Mesenchymal stem cell (in vitro differentiated cells and primary cell): ENCODE data around the gene UBE2E1.

Experiments used
- DNase-seq: peaks from one replicate; pipeline ENCODE4 v3.0.0-alpha.2; 2013
- H2AFZ ChIP-seq: one replicate; pipeline ENCODE4 v1.6.1; 2013; ENCODE audit warnings: low read depth, mild to moderate bottlenecking, control low read depth, inconsistent platforms, low read length, moderate library complexity
- H2AK5ac ChIP-seq: 2 replicates; pipeline ENCODE4 v1.6.1; 2013; ENCODE audit warnings: low read length, moderate library complexity, mild to moderate bottlenecking, inconsistent platforms; ENCODE audit not compliant: severe bottlenecking
- H2BK120ac ChIP-seq: one replicate; pipeline ENCODE4 v1.6.1; 2013; ENCODE audit warnings: low read depth, mild to moderate bottlenecking, inconsistent platforms, low read length, moderate library complexity
- H2BK12ac ChIP-seq, 2 experiments: one replicate each; pipeline ENCODE4 v1.6.1; 2013; ENCODE audit warnings: inconsistent platforms in 2 of 2, low read length in 2 of 2, mild to moderate bottlenecking in 2 of 2, moderate library complexity in 2 of 2, control low read depth in 1 of 2
- H2BK15ac ChIP-seq: one replicate; pipeline ENCODE4 v1.6.1; 2013; ENCODE audit warnings: mild to moderate bottlenecking, low read depth, inconsistent platforms; ENCODE audit not compliant: poor library complexity, severe bottlenecking
- H2BK5ac ChIP-seq: 2 replicates; pipeline ENCODE4 v1.6.1; 2013; ENCODE audit warnings: low read depth, mild to moderate bottlenecking, low read length, control low read depth, inconsistent platforms; ENCODE audit not compliant: poor library complexity, severe bottlenecking
- H3K14ac ChIP-seq, 2 experiments: one replicate each; pipeline ENCODE4 v1.6.1; 2013; ENCODE audit warnings: inconsistent platforms in 2 of 2, low read length in 2 of 2, control low read depth in 1 of 2, mild to moderate bottlenecking in 1 of 2, moderate library complexity in 1 of 2
- H3K18ac ChIP-seq, 2 experiments: one replicate each; pipeline ENCODE4 v1.6.1; 2013; ENCODE audit warnings: inconsistent platforms in 2 of 2, low read length in 2 of 2, control low read depth in 1 of 2, low read depth in 1 of 2, mild to moderate bottlenecking in 1 of 2
- H3K23ac ChIP-seq, 2 experiments: one replicate each; pipeline ENCODE4 v1.6.1; 2013; ENCODE audit warnings: inconsistent platforms in 2 of 2, low read length in 2 of 2, mild to moderate bottlenecking in 2 of 2, moderate library complexity in 2 of 2, control low read depth in 1 of 2
- H3K27ac ChIP-seq: 2 replicates; pipeline ENCODE4 v1.5.1; 2013; ENCODE audit warnings: mild to moderate bottlenecking, moderate library complexity, low read length, control low read depth, inconsistent platforms; ENCODE audit not compliant: poor library complexity, severe bottlenecking
- H3K27me3 ChIP-seq, 2 experiments: 2 replicates each; pipeline versions ENCODE4 v1.6.1 to v1.7.0; 2013; ENCODE audit warnings: low read length in 2 of 2, mild to moderate bottlenecking in 2 of 2, moderate library complexity in 2 of 2, control low read depth in 1 of 2, inconsistent platforms in 1 of 2; ENCODE audit not compliant: control insufficient read depth in 1 of 2, insufficient read depth in 1 of 2
- H3K36me3 ChIP-seq, 2 experiments: 2 replicates each; pipeline versions ENCODE4 v1.6.1 to v1.7.0; 2013; ENCODE audit warnings: low read length in 2 of 2, control low read depth in 1 of 2, inconsistent platforms in 1 of 2, low read depth in 1 of 2, mild to moderate bottlenecking in 1 of 2; ENCODE audit not compliant: insufficient read depth in 2 of 2, control insufficient read depth in 1 of 2
- H3K4ac ChIP-seq, 2 experiments: one replicate each; pipeline ENCODE4 v1.6.1; 2013; ENCODE audit warnings: inconsistent platforms in 2 of 2, low read length in 2 of 2, mild to moderate bottlenecking in 2 of 2, moderate library complexity in 2 of 2, control low read depth in 1 of 2, low read depth in 1 of 2
- H3K4me1 ChIP-seq: 2 replicates; pipeline ENCODE4 v1.6.1; 2013; ENCODE audit warnings: low read depth, low read length, control low read depth; ENCODE audit not compliant: control insufficient read depth, insufficient read depth
- H3K4me2 ChIP-seq: 2 replicates; pipeline ENCODE4 v1.6.1; 2013; ENCODE audit warnings: low read length, mild to moderate bottlenecking, inconsistent platforms; ENCODE audit not compliant: poor library complexity, severe bottlenecking
- H3K4me3 ChIP-seq, 2 experiments: 2 replicates each; pipeline versions ENCODE4 v1.5.1 to v1.7.0; 2013; ENCODE audit warnings: low read length in 2 of 2, mild to moderate bottlenecking in 2 of 2, control low read depth in 1 of 2, low read depth in 1 of 2; ENCODE audit not compliant: insufficient read depth in 1 of 2
- H3K79me1 ChIP-seq: replicated peaks from 2 replicates; pipeline ENCODE4 v1.6.1; 2013; ENCODE audit warnings: mild to moderate bottlenecking, control low read depth, low read length, inconsistent platforms; ENCODE audit not compliant: poor library complexity, severe bottlenecking
- H3K9ac ChIP-seq: 2 replicates; pipeline ENCODE4 v1.7.0; 2013; ENCODE audit warnings: mild to moderate bottlenecking, low read length, moderate library complexity
- H3K9me3 ChIP-seq: 2 replicates; pipeline ENCODE4 v1.7.0; 2013; ENCODE audit warnings: mild to moderate bottlenecking, low read length; ENCODE audit not compliant: control insufficient read depth
- H4K8ac ChIP-seq: one replicate; pipeline ENCODE4 v1.6.1; 2013; ENCODE audit warnings: inconsistent platforms, mild to moderate bottlenecking, low read length, moderate library complexity
- H4K91ac ChIP-seq: one replicate; pipeline ENCODE4 v1.6.1; 2013; ENCODE audit warnings: mild to moderate bottlenecking, low read length, inconsistent platforms
- WGBS: methylation state at CpG from one replicate; pipeline ENCODE4 v1.1.7; 2013; ENCODE audit warnings: mixed read lengths; 5-methylcytosine and 5-hydroxymethylcytosine counted together

The UBE2E1 gene

GRCh38 chr3:23785097-23785645, 20.6 kb upstream of the UBE2E1 start:
- H3K4ac ChIP-seq, result no peak overlapping the region

GRCh38 chr3:23785882-23786281, 19.9 kb upstream of the UBE2E1 start:
- peaks cover 6% of the 10 kb centered on the region for H3K9me3 ChIP-seq
- H3K23ac ChIP-seq, result no peak overlapping the region
- no peak overlapping the region for H4K8ac ChIP-seq
- H2AK5ac ChIP-seq, result no peak overlapping the region
- no peak overlapping the region for H4K91ac ChIP-seq
- no peak overlapping the region for H3K27ac ChIP-seq
- no peak overlapping the region for H2BK12ac ChIP-seq
- H2BK15ac ChIP-seq, result no peak overlapping the region
- H3K14ac ChIP-seq, result no peak overlapping the region
- H3K79me1 ChIP-seq, result no peaks in the 10 kb centered on the region
- H3K4ac ChIP-seq, result no peak overlapping the region
- no peak for DNase-seq
- H3K9ac ChIP-seq, result no peak overlapping the region
- H3K36me3 ChIP-seq, result no peaks in the 10 kb centered on the region
- no peaks in the 10 kb centered on the region for H3K4me1 ChIP-seq
- H3K18ac ChIP-seq, result no peak overlapping the region
- no peak overlapping the region for H2AFZ ChIP-seq
- 90% methylated on average over 2 of the region's 2 CpGs for WGBS
- no peak overlapping the region for H2BK120ac ChIP-seq
- H2BK5ac ChIP-seq, result no peak overlapping the region
- H3K27me3 ChIP-seq, result peaks cover 0 to 3% of the 10 kb centered on the region in 2 experiments
- H3K4me3 ChIP-seq, result no peak overlapping the region
- no peak overlapping the region for H3K4me2 ChIP-seq

More at GRCh38 chr3:23785097-23785645, 20.6 kb upstream of the UBE2E1 start:
- 52% methylated on average over 2 of the region's 6 CpGs for WGBS
- peaks cover 0 to 3% of the 10 kb centered on the region in 2 experiments for H3K27me3 ChIP-seq
- H3K9ac ChIP-seq, result no peak overlapping the region
- H4K8ac ChIP-seq, result no peak overlapping the region
- no peak overlapping the region for H3K4me2 ChIP-seq
- no peak overlapping the region for H3K18ac ChIP-seq
- H2BK120ac ChIP-seq, result no peak overlapping the region
- no peak overlapping the region for H2BK15ac ChIP-seq
- no peak overlapping the region for H3K23ac ChIP-seq
- H4K91ac ChIP-seq, result no peak overlapping the region
- H3K4me1 ChIP-seq, result no peaks in the 10 kb centered on the region
- no peaks in the 10 kb centered on the region for H3K36me3 ChIP-seq
- H3K9me3 ChIP-seq, result peaks cover 6% of the 10 kb centered on the region
- no peaks in the 10 kb centered on the region for H3K79me1 ChIP-seq
- no peak overlapping the region for H2AFZ ChIP-seq
- no peak overlapping the region for H2AK5ac ChIP-seq
- no peak overlapping the region for H3K27ac ChIP-seq
- H2BK12ac ChIP-seq, result no peak overlapping the region
- DNase-seq, result no peak
- H3K4me3 ChIP-seq, result no peak overlapping the region
- H2BK5ac ChIP-seq, result no peak overlapping the region
- H3K14ac ChIP-seq, result no peak overlapping the region

- WGBS, result 92% methylated on average over 2 of the region's 2 CpGs
Measured at GRCh38 chr3:23791678-23792077, 14.1 kb upstream of the UBE2E1 start.

GRCh38 chr3:23793528-23794134, 12.1 kb upstream of the UBE2E1 start:
- H3K4me1 ChIP-seq, result no peaks in the 10 kb centered on the region
- no peak overlapping the region for H4K91ac ChIP-seq
- no peak overlapping the region for H3K4me3 ChIP-seq
- H4K8ac ChIP-seq, result no peak overlapping the region
- no peak overlapping the region for H2BK12ac ChIP-seq
- H2BK15ac ChIP-seq, result no peak overlapping the region
- no peak for DNase-seq
- H3K23ac ChIP-seq, result no peak overlapping the region
- H2AFZ ChIP-seq, result no peak overlapping the region
- 80% methylated on average over 2 of the region's 4 CpGs for WGBS
- no peak overlapping the region for H3K9ac ChIP-seq
- H3K4ac ChIP-seq, result no peak overlapping the region
- no peak overlapping the region for H2BK5ac ChIP-seq
- peaks cover 0 to 3% of the 10 kb centered on the region in 2 experiments for H3K27me3 ChIP-seq
- no peaks in the 10 kb centered on the region for H3K36me3 ChIP-seq
- H3K18ac ChIP-seq, result no peak overlapping the region
- H2BK120ac ChIP-seq, result no peak overlapping the region
- no peak overlapping the region for H3K14ac ChIP-seq
- H3K27ac ChIP-seq, result no peak overlapping the region
- no peaks in the 10 kb centered on the region for H3K79me1 ChIP-seq
- H3K4me2 ChIP-seq, result no peak overlapping the region
- H2AK5ac ChIP-seq, result no peak overlapping the region
- H3K9me3 ChIP-seq, result no peaks in the 10 kb centered on the region

More at GRCh38 chr3:23791678-23792077, 14.1 kb upstream of the UBE2E1 start:
- no peak overlapping the region for H4K91ac ChIP-seq
- no peak overlapping the region for H2BK5ac ChIP-seq
- H3K27me3 ChIP-seq, result peaks cover 0 to 3% of the 10 kb centered on the region in 2 experiments
- no peaks in the 10 kb centered on the region for H3K36me3 ChIP-seq
- no peak overlapping the region for H2BK120ac ChIP-seq
- H3K27ac ChIP-seq, result no peak overlapping the region
- H3K4me1 ChIP-seq, result no peaks in the 10 kb centered on the region
- no peak overlapping the region for H3K23ac ChIP-seq
- no peak overlapping the region for H2AFZ ChIP-seq
- H3K4me2 ChIP-seq, result no peak overlapping the region
- no peak overlapping the region for H2BK15ac ChIP-seq
- no peaks in the 10 kb centered on the region for H3K79me1 ChIP-seq
- no peak overlapping the region for H3K18ac ChIP-seq
- H3K4ac ChIP-seq, result no peak overlapping the region
- no peak overlapping the region for H3K14ac ChIP-seq
- H3K4me3 ChIP-seq, result no peak overlapping the region
- H4K8ac ChIP-seq, result no peak overlapping the region
- no peak for DNase-seq
- H3K9me3 ChIP-seq, result no peaks in the 10 kb centered on the region
- H2BK12ac ChIP-seq, result no peak overlapping the region
- H3K9ac ChIP-seq, result no peak overlapping the region
- H2AK5ac ChIP-seq, result no peak overlapping the region
